Thyroid gland (tissue), 4 donors: ENCODE results near the gene KRTAP10-3.

Experiments
- POLR2A ChIP-seq, 2 donors: fragments of 450-650 bp; IDR thresholded peaks; one replicate each; pipeline ENCODE4 v1.6.1; 2017; ENCODE audit warnings: antibody characterized with exemption in 2 of 2, mild to moderate bottlenecking in 2 of 2, moderate library complexity in 1 of 2
- TF ChIP-seq, protein P1 (sequence below), 6 experiments: fragments of 200-600 bp in 3 of 6; fragments of 450-650 bp in 3 of 6; sonication (generic) in 3 of 6; IDR thresholded peaks; one replicate each; pipeline ENCODE4 v1.5.1; 2016 to 2019; ENCODE audit warnings: antibody characterized with exemption in 6 of 6, mild to moderate bottlenecking in 2 of 6, inconsistent platforms in 1 of 6, moderate library complexity in 1 of 6

DNA sequence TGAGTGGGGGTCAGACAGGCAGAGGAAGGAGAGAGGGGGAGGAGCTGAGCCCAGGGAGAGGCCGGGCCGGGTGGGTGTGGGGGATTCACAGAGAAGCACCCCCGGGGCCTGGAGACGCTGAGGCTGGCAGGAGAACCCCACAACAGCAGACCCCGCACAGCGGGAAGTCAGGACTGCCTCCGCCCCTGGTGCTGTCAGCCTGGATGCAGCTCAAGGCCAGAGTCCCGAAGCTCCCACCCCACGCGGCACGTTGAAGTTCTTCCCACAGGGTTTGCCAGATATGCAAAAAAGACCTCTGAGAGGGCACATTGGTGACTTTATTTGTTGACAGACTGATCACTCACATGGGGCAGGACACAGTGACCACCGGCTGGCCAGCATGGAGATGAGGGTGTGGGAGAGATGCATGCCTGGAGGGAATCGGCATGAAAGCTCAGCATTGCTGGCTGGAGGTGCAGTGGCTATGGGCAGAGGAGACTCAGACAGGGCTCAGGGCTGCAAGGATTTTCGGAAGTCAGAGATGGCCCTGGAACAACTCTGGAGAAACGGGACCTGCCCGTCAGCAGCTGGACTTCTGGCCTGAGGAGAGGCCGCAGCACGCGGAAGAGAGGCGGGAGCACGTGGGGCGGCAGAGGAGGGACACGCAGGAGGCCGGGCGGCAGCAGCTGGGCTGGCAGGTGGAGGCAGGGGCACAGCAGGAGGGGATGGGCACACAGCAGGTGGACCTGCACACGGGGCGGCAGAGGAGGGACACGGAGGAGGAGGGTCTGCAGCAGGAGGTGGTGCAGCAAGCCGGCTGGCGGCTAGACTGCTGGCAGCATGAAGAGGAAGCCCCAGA is 885 bp downstream of the KRTAP10-3 start:
- TF ChIP-seq, protein P1, sequence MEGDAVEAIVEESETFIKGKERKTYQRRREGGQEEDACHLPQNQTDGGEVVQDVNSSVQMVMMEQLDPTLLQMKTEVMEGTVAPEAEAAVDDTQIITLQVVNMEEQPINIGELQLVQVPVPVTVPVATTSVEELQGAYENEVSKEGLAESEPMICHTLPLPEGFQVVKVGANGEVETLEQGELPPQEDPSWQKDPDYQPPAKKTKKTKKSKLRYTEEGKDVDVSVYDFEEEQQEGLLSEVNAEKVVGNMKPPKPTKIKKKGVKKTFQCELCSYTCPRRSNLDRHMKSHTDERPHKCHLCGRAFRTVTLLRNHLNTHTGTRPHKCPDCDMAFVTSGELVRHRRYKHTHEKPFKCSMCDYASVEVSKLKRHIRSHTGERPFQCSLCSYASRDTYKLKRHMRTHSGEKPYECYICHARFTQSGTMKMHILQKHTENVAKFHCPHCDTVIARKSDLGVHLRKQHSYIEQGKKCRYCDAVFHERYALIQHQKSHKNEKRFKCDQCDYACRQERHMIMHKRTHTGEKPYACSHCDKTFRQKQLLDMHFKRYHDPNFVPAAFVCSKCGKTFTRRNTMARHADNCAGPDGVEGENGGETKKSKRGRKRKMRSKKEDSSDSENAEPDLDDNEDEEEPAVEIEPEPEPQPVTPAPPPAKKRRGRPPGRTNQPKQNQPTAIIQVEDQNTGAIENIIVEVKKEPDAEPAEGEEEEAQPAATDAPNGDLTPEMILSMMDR (IDR thresholded peaks at IDR 0.05), result no peak
- TF ChIP-seq POLR2A (IDR thresholded peaks at IDR 0.05), result no peak
